Thoracic aorta (tissue), 2 donors: ENCODE data around the gene SMCR8. TPM values are rescaled to one million over a fixed set of nuclear protein-coding genes. Genes with fewer than 3 reads are reported as not detected.
"Not testable (repeated sequence)": the region's sequence is repeated elsewhere in the genome, so short reads cannot be mapped to it uniquely, and the experiment has no call there.

Source experiments
- ATAC-seq: fragments of 150-250 bp; one replicate; pipeline ENCODE4 v1.8.0; 2017; ENCODE audit warnings: low read depth; ENCODE audit not compliant: insufficient number of reproducible peaks, low FRiP score
- DNase-seq: peaks from one replicate; pipeline ENCODE4 v3.0.0-alpha.2; 2020; ENCODE audit warnings: low spot score
- H3K27ac ChIP-seq, 2 donors: fragments of 200-600 bp; sonication (generic); 1 replicate in 1 of 2; 2 replicates in 1 of 2; pipeline ENCODE4 v1.5.1; 2016; ENCODE audit warnings: mild to moderate bottlenecking in 2 of 2, moderate library complexity in 2 of 2
- H3K27me3 ChIP-seq: fragments of 200-600 bp; sonication (generic); replicated peaks from 2 replicates; pipeline ENCODE4 v1.6.0; 2016; ENCODE audit warnings: mild to moderate bottlenecking; ENCODE audit not compliant: insufficient read depth
- H3K36me3 ChIP-seq: fragments of 200-600 bp; sonication (generic); one replicate; pipeline ENCODE4 v1.5.1; 2016
- H3K4me1 ChIP-seq, 2 donors: fragments of 200-600 bp; sonication (generic); 1 replicate in 1 of 2; 2 replicates in 1 of 2; pipeline versions ENCODE4 v1.5.1 to v1.6.0; 2016; ENCODE audit warnings: low read depth in 2 of 2, mild to moderate bottlenecking in 1 of 2; ENCODE audit not compliant: control insufficient read depth in 1 of 2
- H3K4me3 ChIP-seq: fragments of 200-600 bp; sonication (generic); 2 replicates; pipeline ENCODE4 v1.5.1; 2016; ENCODE audit warnings: mild to moderate bottlenecking
- H3K9me3 ChIP-seq: fragments of 200-600 bp; sonication (generic); 2 replicates; pipeline ENCODE4 v1.5.1; 2016
- total RNA-seq, 2 donors: library from RNA; depleted of rRNA; stranded (reverse); fragments of >200 nt; gene quantifications; one replicate each; pipeline versions ENCODE4 v1.1.0 to v1.2.3, GENCODE V29; 2016
- TF ChIP-seq, protein P1 (sequence below): fragments of 200-600 bp; sonication (generic); IDR thresholded peaks from one replicate; pipeline ENCODE4 v1.5.1; 2019; ENCODE audit warnings: antibody characterized with exemption

Gene SMCR8
- total RNA-seq, 2 donors from 2014 or later, result 12.6 to 21.5 TPM

DNA sequence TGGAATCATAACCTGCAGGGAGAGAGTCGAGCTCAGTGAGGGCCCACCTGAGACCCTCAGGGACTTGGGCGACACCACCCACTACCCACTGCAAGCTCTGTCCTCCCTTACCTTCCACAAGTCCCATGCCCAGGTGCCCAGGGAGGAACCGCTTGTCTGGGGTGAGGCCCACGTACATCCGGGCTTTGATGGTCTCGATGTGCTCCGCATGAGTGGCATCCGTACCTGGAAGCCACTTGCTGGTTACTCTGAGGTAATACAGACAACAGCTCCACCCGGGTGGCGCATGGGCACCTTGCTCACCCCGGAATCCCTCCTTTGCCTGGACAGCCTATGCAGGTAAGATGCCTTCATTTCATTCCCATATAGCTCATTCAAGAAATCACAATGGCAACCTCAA is 29.8 kb upstream of the SMCR8 start:
- ATAC-seq, result no peak
- H3K36me3 ChIP-seq, result peaks cover 62% of the 10 kb centered on the region

GRCh38 chr17:18291718-18292540 is 23.2 kb upstream of the SMCR8 start:
- H3K36me3 ChIP-seq, result peaks cover 45% of the 10 kb centered on the region
- no peak for DNase-seq
- no peaks in the 10 kb centered on the region for H3K4me1 ChIP-seq
- no peak overlapping the region for H3K4me3 ChIP-seq
- ATAC-seq, result no peak
- no peaks in the 10 kb centered on the region for H3K9me3 ChIP-seq
- H3K27me3 ChIP-seq, result no peaks in the 10 kb centered on the region
- TF ChIP-seq, protein P1, sequence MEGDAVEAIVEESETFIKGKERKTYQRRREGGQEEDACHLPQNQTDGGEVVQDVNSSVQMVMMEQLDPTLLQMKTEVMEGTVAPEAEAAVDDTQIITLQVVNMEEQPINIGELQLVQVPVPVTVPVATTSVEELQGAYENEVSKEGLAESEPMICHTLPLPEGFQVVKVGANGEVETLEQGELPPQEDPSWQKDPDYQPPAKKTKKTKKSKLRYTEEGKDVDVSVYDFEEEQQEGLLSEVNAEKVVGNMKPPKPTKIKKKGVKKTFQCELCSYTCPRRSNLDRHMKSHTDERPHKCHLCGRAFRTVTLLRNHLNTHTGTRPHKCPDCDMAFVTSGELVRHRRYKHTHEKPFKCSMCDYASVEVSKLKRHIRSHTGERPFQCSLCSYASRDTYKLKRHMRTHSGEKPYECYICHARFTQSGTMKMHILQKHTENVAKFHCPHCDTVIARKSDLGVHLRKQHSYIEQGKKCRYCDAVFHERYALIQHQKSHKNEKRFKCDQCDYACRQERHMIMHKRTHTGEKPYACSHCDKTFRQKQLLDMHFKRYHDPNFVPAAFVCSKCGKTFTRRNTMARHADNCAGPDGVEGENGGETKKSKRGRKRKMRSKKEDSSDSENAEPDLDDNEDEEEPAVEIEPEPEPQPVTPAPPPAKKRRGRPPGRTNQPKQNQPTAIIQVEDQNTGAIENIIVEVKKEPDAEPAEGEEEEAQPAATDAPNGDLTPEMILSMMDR, result no peak
- no peak overlapping the region for H3K27ac ChIP-seq

More for the DNA sequence above, 29.8 kb upstream of the SMCR8 start:
- H3K27ac ChIP-seq, result no peak overlapping the region
- H3K27me3 ChIP-seq, result no peaks in the 10 kb centered on the region
- no peaks in the 10 kb centered on the region for H3K9me3 ChIP-seq
- no peaks in the 10 kb centered on the region for H3K4me1 ChIP-seq
- no peak for DNase-seq
- H3K4me3 ChIP-seq, result no peak overlapping the region
- TF ChIP-seq, protein P1, result no peak

DNA sequence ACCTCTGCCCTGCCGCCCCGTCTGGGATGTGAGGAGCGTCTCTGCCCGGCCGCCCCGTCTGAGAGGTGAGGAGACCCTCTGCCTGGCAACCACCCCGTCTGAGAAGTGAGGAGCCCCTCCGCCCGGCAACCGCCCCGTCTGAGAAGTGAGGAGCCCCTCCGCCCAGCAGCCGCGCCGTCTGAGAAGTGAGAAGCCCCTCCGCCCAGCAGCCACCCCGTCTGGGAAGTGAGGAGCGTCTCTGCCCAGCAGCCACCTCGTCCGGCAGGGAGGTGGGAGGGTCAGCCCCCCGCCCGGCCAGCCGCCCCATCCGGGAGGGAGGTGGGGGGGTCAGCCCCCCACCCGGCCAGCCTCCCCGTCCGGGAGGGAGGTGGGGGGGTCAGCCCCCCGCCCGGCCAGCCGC is 17.0 kb upstream of the SMCR8 start:
- H3K27ac ChIP-seq, H3K27me3 ChIP-seq, H3K4me3 ChIP-seq, H3K4me1 ChIP-seq, ATAC-seq, H3K9me3 ChIP-seq, DNase-seq: not testable (repeated sequence)
- H3K36me3 ChIP-seq, result peaks cover 40% of the 10 kb centered on the region

DNA sequence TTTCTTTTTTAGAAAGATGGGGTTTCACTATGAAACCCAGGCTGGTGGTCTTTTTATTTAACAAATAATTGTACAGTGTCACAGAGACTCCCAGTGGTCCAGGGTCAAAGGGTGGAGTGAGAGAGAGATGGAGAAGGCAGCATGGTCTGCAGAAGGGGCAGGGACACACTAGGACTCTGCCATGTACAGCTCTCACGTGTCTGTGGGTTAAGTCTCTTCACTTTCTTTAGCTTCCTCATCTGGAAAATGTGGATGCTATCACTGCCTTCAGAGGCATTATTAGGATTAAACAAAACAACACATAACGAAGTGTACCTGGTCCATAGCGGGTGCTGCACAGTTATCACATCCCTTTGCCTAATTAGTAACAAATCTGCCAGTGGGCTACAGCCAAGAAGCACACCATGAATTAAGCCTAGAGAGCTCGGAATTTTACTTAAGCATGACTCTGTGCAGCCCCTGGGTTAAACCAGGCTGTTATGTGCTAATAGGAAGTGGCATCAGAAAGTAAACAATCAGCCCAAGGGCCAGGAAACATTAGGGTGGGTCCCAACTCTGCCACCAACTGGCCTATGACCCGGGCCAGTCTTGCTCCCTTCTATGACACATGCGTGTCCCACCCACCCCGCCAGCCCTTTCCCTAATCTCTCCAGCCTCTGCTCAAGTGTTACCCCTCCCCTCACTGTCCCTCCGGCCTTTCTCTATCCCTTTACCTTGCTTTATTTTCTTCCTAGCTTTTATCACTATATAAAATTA is 14.2 kb upstream of the SMCR8 start:
- Histone ChIP-seq H3K4me1 (no peaks in the 10 kb centered on the region), H3K27ac (no peak overlapping the region), H3K27me3 (no peaks in the 10 kb centered on the region), H3K9me3 (no peaks in the 10 kb centered on the region), H3K4me3 (no peak overlapping the region), H3K36me3 (peaks cover 56% of the 10 kb centered on the region)
- ATAC-seq (no peak), DNase-seq (no peak)
- TF ChIP-seq, protein P1, result no peak

DNA sequence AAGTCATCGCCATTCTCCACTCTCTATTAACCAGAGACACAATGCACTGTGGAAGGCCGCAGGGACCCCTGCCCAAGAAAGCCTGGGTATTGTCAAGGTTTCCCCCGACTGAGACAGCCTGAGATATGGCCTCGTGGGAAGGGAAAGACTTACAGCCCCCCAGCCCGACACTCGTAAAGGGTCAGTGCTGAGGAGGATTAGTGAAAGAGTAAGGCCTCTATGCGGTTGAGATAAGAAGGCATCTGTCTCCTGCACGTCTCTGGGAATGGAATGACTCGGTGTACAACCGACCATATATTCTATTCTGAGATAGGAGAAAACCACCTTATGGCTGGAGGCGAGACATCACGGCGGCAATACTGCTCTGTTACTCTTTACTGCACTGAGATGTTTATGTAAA is 11.9 kb upstream of the SMCR8 start:
- H3K9me3 ChIP-seq, ATAC-seq, H3K27me3 ChIP-seq, H3K4me3 ChIP-seq, H3K4me1 ChIP-seq, DNase-seq, H3K27ac ChIP-seq: not testable (repeated sequence)
- H3K36me3 ChIP-seq, result peaks cover 60% of the 10 kb centered on the region

DNA sequence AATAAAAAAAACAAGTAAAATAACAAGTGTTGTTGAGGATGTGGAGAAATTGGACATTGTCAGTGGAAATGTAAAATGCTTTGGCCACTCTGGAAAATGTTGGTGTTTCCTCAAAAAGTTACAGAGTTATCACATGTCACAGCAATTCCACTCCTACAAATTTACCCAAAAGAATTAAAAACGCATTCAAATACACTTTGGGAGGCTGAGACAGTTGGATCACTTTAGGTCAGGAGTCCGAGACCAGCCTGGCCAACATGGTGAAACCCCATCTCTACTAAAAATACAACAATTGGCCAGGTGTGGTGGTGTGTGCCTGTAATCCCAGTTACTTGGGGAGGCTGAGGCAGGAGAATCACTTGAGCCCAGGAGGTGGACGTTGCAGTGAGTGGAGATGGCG is 5.9 kb upstream of the SMCR8 start:
- DNase-seq, result no peak
- H3K4me3 ChIP-seq, result no peak overlapping the region
- H3K36me3 ChIP-seq, result peaks cover 21% of the 10 kb centered on the region

More for the DNA sequence above, 5.9 kb upstream of the SMCR8 start:
- peaks cover 8 to 22% of the 10 kb centered on the region in 2 donors for H3K4me1 ChIP-seq
- no peak for ATAC-seq
- no peaks in the 10 kb centered on the region for H3K9me3 ChIP-seq
- TF ChIP-seq, protein P1, result no peak
- H3K27ac ChIP-seq, result no peak overlapping the region
- no peaks in the 10 kb centered on the region for H3K27me3 ChIP-seq
